Transverse colon (tissue), 4 donors: ENCODE data around the gene ELP5.
A peak's percentile ranks its signal among the peaks of the same experiment; 100 is the strongest.

ENCODE experiments used
- EP300 ChIP-seq: sonication (generic); formaldehyde crosslinking; IDR thresholded peaks from one replicate; pipeline ENCODE4 v1.6.1; 2017; ENCODE audit warnings: antibody characterized with exemption, low read depth
- POLR2A ChIP-seq: fragments of 450-650 bp; IDR thresholded peaks from one replicate; pipeline ENCODE4 v1.6.1; 2016; ENCODE audit warnings: antibody characterized with exemption, mild to moderate bottlenecking, moderate library complexity
- POLR2AphosphoS5 ChIP-seq, 3 donors: sonication (generic); formaldehyde crosslinking; IDR thresholded peaks; one replicate each; pipeline ENCODE4 v1.6.1; 2016; ENCODE audit warnings: antibody characterized with exemption in 3 of 3
- TF ChIP-seq, protein P1 (sequence below), 5 experiments: fragments of 200-600 bp in 3 of 5; fragments of 450-650 bp in 2 of 5; sonication (generic) in 3 of 5; IDR thresholded peaks; 1 replicate in 2 of 5; 2 replicates in 3 of 5; pipeline ENCODE4 v1.5.1; 2016 to 2017; ENCODE audit warnings: antibody characterized with exemption in 5 of 5, inconsistent platforms in 3 of 5, mild to moderate bottlenecking in 2 of 5, moderate library complexity in 1 of 5

DNA sequence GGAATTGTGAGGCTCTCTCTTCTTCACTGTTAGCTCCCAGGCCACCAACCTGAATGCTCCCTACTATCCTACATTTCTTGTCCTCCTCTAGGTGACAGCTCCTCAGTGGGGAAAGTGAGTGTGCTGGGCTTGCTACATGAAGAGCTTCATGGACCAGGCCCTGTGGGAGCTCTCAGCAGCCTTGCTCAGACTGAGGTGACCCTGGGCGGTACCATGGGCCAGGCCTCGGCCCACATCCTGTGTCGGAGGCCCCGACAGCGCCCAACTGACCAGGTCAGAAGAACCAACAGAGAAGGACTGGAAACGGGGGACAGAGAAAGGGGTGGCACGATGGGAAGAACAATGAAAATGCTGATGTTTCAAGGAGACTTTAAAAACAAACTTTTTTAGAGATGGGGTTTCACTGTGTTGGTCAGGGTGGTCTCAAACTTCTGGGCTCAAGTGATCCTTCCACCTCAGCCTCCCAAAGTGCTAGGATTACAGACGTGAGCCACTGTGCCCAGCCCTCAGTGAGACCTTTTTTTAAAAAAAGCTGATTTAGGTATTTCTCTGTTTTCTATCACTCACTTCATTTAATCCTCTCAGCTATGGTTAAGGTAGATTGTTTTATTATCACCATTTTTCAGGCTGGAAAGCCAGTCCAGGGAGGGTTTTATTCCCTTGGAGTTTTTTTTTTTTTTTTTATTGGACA lies 4.9 kb downstream of the ELP5 start:
- TF ChIP-seq POLR2A (peak; percentile 30), EP300 (no peak), POLR2AphosphoS5 (IDR thresholded peaks at IDR 0.05) (peak in 1 of 3 donors; percentile 73)
- TF ChIP-seq, protein P1, sequence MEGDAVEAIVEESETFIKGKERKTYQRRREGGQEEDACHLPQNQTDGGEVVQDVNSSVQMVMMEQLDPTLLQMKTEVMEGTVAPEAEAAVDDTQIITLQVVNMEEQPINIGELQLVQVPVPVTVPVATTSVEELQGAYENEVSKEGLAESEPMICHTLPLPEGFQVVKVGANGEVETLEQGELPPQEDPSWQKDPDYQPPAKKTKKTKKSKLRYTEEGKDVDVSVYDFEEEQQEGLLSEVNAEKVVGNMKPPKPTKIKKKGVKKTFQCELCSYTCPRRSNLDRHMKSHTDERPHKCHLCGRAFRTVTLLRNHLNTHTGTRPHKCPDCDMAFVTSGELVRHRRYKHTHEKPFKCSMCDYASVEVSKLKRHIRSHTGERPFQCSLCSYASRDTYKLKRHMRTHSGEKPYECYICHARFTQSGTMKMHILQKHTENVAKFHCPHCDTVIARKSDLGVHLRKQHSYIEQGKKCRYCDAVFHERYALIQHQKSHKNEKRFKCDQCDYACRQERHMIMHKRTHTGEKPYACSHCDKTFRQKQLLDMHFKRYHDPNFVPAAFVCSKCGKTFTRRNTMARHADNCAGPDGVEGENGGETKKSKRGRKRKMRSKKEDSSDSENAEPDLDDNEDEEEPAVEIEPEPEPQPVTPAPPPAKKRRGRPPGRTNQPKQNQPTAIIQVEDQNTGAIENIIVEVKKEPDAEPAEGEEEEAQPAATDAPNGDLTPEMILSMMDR (IDR thresholded peaks at IDR 0.05), result no peak
